ENCODE results near the gene USP5.

The USP5 gene

GRCh38 chr12:6825398-6826124, 26.4 kb upstream of the USP5 start:
- peak; percentile 62 to 67 for DNase-seq (ENCODE audit: low read depth in 2 of 2)

- no peak for DNase-seq (ENCODE audit: low read depth in 2 of 2)
Measured at GRCh38 chr12:6826125-6826733, 25.7 kb upstream of the USP5 start.

DNA sequence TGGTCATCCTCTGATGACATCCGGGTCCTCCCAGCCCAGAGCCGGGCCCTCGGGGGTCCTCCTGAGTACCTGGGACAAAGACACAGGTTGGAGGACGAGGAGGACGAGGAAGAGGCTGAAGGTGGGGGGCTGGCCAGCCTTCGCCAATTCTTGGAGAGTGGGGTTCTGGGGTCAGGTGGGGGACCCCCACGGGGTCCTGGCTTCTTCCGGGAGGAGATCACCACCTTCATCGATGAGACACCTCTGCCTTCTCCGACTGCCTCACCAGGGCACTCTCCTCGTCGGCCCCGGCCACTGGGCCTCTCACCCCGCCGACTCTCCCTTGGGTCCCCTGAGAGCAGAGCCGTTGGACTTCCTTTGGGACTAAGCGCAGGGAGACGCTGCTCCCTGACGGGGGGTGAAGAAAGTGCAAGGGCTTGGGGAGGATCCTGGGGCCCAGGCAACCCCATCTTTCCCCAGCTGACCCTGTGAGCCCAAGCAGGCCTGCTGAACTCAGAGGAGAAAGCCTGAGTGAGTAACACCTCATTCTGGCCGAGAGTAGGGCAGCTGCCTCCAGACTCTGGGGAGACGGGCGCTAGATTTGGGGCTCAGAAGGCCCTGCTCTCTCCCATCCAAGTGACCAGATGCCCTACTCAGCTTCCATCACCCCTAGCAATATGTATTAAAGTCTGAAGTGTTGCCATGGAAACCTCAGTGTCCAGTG, 25.1 kb upstream of the USP5 start:
- no peak for DNase-seq (ENCODE audit: low read depth in 2 of 2)

DNA sequence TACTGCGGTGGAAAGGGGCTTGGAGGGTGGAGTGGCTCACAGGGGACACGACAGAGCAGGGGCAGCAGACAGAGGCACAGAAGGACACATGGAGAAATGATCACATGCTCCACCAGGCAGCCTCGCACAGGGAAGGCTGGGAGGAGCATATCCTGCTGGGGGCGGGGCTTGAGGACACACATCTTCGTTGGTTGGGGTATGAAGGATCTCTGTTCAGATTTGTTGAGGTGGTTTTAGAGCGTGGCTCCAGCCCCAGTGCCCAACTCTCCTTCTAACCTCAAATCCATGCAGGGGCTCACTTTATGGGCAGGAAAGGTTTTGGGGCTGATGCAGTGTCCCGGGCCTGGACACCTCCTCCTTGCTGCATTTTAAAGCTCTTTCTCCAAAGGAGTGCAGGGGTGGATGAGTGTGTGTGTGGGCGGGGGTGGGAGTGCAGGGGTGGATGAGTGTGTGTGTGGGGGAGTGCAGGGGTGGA, 24.5 kb upstream of the USP5 start:
- DNase-seq (ENCODE audit: low read depth in 2 of 2) = peak; percentile 61 to 68

DNA sequence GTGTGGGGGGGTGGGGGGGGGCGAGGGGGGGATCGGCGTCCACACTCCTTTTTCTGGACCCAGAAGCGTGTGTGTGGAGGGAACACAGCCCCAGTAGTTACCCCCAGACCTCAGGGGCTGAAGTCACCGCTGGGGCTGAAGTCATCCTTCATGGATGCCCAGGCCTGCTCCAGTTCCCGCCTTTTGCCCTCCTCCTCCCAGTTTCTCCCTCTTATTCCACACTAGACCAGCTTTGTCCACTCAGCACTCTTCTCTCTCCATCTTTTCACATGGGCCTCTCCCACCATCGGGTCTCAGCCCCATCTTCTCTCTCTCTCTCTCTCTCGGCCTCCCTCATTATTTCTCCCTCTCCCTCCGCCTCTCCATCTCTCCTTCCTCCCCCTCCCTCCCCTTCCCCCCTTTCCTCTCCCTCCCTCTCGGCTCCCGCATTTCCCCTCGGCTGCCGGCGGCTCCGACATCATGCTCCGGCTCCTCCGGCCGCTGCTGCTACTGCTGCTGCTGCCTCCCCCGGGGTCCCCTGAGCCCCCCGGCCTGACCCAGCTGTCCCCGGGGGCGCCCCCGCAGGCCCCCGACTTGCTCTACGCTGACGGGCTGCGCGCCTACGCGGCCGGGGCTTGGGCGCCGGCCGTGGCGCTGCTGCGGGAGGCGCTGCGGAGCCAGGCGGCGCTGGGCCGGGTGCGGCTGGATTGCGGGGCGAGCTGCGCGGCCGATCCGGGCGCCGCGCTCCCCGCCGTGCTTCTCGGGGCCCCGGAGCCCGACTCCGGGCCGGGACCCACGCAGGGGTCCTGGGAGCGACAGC, 23.8 kb upstream of the USP5 start, which contains the start of gene P3H3:
P3H3 (plus strand) TSS at position 426 of the 799 bp plus-strand sequence; CDS start at position 460, 34 bp downstream.
- DNase-seq (ENCODE audit: low read depth in 2 of 2) = peak in 1 of 2 experiments; percentile 17

DNA sequence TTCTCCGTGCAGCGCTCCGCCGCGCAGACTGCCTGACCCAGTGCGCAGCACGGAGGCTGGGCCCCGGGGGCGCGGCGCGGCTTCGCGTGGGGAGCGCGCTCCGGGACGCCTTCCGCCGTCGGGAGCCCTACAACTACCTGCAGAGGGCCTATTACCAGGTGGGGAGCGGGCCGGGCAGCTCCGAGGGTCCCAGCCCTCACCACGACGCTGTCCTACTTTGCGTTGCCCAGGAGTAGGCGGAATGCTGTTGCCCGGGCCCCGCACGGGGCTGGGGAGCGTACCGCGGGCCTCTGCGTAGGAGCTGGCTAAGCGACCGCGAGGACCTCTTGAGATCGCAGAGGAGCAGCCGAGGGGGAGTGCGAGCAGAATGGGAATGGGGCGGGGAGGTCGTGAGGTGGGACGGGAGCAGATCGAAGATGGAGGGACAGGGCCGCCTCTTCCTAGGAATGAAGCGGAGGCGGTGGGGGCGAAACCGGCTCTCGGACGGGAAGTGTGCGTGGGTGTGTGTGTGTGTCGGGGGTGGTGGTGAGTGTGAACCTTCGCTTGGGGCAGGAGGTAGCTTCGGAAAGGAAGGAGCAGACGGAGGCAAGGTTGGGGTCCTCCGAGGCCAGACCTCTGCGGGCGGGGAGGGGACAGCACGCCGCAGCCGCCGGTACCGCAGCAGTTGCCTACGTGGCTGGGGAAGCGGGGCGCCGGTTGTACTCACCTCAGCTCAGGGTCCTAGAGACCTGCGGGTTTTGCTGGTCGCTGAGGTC, 23.0 kb upstream of the USP5 start:
- no peak for DNase-seq (ENCODE audit: low read depth in 2 of 2)

DNA sequence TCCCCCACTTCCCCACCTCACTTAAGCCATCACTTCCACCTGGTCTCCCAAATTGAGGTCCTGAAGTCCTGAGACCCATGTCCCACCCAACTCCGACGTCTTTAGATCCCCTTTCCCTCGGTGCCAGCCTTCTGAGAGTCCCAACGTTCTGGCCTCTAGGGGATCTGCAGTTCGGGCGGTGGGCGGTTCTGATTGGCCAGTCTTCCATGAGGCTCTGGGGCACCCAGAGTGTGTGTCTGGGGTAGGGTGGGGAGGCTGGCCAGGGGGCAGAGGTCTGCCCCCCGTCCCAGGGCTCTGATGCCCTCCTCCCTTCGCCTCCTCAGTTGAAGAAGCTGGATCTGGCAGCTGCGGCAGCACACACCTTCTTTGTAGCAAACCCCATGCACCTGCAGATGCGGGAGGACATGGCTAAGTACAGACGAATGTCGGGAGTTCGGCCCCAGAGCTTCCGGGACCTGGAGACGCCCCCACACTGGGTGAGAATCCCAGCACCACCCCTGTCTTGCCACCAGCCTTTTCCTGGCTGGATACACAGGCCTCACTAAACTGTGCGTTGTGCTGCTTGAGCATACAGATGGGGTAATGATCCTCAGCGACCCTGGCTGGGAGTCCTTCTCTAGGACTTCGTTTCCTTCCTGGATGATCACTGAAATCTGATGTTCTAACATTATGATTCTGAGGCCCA, 22.3 kb upstream of the USP5 start:
- no peak for DNase-seq (ENCODE audit: low read depth in 2 of 2)

- no peak for DNase-seq (ENCODE audit: low read depth in 2 of 2)
Measured at GRCh38 chr12:6830286-6830890, 21.6 kb upstream of the USP5 start.

DNA sequence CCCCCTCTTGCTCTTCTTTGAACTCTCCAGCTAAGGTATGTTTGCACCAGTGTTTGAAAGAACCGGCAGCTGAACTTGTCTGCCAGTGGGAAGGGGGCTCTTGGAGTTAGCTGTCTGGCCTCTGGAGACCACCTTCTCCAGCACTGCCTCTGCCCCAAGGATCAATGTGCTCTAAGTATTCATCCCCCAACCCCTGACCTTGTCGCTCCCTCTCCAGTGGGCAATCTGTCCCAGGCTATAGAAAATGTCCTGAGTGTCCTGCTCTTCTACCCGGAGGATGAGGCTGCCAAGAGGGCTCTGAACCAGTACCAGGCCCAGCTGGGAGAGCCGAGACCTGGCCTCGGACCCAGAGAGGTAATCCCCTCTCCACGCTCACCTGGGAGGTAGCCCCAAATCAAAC, 21.0 kb upstream of the USP5 start:
- DNase-seq (ENCODE audit: low read depth in 2 of 2) = no peak

- DNase-seq (ENCODE audit: low read depth in 2 of 2) = no peak
Measured at GRCh38 chr12:6831450-6831995, 20.4 kb upstream of the USP5 start.

GRCh38 chr12:6832125-6832524, 19.8 kb upstream of the USP5 start:
- no peak for DNase-seq (ENCODE audit: low read depth in 2 of 2)

DNA sequence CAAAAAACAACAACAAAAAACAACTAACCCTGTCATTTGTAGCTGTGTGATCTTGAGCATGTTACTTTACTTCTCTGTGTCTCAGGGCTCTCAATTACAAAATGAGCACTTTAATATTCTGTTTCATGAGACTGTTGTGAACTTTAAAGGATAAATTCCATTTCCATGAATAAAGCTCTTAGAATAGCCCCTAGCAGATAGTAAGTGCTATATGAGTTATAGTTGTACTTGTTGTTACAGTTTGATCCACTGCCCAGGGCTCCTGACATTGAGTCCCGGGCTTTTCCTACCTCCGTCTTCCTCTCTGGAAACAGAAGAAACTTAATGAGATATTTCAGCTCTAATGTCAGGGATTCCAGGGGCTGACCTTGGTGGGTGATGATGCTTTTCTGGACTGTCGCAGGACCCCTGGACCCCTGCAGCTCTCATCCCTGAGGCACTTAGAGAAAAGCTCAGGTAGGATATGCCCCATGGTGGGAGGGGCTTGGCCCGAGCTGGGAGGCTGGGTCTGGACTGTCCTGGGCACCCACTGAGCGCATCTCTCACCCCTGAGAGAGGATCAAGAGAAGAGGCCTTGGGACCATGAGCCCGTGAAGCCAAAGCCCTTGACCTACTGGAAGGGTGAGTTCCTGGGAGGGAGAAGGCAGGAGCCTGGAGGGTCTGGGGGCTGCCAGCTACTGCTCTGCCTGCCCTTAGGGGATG, 18.6 kb upstream of the USP5 start:
- no peak for DNase-seq (ENCODE audit: low read depth in 2 of 2)

DNA sequence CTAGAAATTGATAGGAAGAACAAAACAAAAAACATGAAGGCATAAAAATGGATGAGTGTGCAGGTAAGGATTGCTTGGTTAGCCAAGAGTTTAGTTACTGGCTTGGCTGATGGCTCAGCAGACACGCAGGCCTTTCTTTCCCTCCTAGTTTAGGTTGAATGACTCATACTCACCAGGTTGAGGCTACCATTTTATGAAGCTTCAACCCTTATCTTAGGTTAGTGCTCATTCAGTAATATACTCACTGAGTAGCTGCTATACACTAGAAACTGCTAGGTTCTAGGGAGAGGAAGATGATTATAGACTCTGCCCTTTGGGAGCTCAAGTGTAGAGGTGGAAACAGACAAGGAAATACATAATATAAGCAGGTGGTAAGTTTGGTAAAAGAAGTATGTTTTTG, 17.7 kb upstream of the USP5 start:
- DNase-seq (ENCODE audit: low read depth in 2 of 2) = no peak

DNA sequence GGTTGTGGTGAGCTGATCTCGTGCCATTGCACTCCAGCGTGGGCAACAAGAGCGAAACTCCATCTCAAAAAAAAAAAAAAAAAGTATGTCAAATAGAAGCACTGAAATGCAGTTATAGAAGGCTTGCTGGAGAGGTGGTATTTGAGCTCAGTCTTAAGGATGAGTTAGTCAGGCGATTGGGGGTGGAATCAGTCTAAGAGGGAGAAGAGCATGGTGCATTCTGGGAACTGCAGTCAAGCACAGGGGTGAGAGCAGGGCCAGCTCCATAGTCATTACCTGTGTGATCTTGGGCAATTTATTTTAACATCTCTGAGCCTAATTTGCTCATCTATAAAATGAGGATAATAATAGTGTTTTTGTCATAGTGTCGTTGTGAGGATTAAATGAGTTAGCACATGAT, 17.1 kb upstream of the USP5 start:
- DNase-seq (ENCODE audit: low read depth in 2 of 2) = no peak

GRCh38 chr12:6836851-6837250, 15.1 kb upstream of the USP5 start:
- DNase-seq (ENCODE audit: low read depth in 2 of 2) = no peak

GRCh38 chr12:6837370-6838060, 14.4 kb upstream of the USP5 start:
- no peak for DNase-seq (ENCODE audit: low read depth in 2 of 2)

- no peak for DNase-seq (ENCODE audit: low read depth in 2 of 2)
Measured at GRCh38 chr12:6838854-6839253, 13.1 kb upstream of the USP5 start.

DNA sequence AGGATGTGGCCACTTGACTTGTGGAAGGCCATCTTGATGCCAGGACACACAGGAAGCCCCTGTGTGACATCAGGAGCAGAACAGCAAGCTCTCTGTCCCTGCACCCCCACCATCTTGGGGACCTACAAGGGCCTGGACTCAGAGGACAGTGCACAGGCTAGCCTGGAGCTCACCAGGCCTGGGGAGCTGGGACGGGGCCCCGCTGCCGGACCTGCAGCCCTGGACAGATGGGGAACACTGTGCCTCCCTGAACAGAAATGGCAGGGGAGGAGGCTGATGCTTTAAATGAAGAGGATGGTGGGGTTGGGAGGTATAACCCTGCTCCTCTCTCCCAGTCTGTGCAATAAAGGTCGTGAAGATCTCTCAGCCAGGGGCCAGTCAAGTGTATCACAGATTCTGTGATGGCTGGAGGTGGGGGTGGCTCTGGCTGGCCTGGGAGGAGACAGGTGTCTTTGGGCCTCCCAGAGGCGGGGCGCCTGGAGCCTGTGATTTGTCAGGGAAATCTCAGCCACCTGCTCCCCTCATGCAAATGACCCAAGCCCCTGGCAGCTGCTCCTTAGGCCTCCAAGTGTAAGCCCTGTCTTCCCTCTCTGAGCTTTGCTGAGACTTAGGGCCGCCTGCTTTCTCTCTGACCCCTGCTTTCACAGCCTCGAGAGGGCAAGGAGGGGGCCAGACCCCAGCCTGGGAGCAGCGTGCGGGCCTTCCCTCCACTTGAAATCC, 12.3 kb upstream of the USP5 start:
- DNase-seq (ENCODE audit: low read depth in 2 of 2) = no peak

Data from fibroblast of skin of left quadriceps (primary cell).